ENCODE data around the gene HLA-DOB.
"Not testable (repeated sequence)": the region's sequence is repeated elsewhere in the genome, so short reads cannot be mapped to it uniquely, and the experiment has no call there.

HLA-DOB gene

DNA sequence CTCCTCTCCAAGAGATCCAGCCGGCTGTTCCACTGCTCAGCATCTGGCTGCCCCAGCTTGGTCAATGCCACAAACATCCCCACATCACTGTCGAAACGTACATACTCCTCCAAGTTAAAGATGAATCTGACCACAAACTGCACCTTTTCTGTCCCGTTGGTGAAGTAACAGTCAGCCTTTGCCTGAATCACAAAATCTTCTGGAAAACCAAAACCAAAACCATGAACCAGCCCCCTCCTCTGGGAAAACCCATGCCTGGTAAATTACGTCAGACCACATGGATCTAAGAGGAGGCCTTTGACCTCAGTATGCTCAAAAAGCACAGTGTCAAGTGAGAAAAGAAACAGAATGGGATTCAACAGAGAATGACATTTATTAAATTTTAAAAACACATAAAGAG, 1.7 kb downstream of the HLA-DOB start:
- DNase-seq (ENCODE audit: low spot score): no peak

DNA sequence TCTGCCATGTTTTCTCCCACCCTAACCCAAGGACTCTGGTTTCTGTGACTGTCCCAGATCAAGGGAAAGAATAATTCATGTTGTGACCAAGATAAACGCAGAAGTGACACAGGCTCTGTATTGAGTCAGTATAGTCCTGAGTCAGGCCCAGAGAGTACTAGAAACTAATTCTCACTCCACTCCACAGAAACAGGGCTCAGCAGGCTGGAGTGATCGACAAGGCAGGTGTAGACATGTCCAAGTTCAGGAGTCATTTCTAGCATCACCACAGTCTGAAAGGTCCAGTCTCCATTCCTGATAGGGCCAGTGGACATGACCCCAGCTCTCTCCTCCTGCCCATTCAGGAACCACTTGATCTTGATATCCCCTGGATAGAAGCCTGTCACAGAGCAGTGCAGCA, 2.7 kb downstream of the HLA-DOB start:
- DNase-seq (ENCODE audit: low spot score): no peak

DNA sequence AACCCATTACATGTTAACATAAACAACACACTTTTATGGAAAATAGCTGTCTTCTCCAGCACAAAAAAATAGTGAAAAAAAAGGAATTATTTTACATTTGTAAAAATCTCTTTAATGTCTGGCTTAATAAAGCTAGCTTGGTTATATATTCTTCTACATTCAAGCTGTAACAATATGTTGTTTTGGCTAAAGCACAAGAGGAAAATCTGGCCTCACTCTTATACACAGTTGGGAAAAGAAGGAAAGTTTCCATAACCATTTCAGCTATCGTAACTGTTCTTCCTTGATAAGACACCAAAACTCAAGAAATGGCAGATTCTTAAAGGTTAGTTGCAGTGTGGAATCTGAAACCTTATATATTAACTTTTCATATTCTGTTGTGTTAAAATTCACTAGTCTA, 7.6 kb downstream of the HLA-DOB start:
- no peak for DNase-seq (ENCODE audit: low spot score)

DNA sequence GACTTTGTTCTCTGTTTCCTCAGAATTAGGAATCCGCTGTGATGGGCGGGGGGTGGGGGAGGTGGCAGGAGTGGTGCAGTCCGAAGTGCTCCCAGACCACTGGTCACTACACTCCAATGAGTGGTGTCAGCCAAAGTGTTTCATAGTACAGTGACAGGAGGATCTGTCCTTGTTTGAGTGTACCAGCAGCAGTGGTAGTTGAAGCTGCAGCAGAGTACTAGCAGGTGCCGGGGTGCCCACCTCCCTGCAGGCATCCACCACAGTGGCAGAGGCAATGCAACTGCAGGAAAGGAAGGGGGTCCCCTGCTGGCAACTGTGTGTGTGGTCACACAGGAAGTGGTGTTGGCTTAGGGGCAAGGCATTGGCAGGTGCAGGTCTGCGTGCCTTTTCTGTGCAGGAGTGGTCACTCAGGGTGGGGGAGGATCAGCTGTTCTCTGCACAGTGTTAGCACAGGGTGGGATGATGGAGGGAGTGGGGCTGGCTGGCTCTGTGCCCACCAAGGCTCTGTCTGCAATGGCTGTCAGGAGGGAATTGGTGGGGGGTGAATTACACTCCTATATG, 9.7 kb downstream of the HLA-DOB start:
- no peak for DNase-seq (ENCODE audit: low spot score)

DNA sequence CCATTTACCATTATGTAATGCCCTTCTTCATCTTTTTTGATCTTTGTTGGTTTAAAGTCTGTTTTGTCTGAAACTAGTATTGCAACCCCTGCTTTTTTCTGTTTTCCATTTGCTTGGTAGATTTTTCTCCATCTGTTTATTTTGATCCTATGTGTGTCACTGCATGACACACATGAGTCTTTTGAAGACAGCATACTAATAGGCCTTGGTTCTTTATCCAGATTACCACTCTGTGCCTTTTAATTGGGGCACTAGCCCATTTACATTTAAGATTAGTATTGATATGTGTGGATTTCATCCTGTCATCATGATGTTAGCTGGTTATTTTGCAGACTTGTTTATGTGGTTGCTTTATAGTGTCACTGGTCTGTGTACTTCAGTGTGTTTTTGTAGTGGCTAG, 11.4 kb downstream of the HLA-DOB start:
- DNase-seq (ENCODE audit: low spot score): not testable (repeated sequence)

DNA sequence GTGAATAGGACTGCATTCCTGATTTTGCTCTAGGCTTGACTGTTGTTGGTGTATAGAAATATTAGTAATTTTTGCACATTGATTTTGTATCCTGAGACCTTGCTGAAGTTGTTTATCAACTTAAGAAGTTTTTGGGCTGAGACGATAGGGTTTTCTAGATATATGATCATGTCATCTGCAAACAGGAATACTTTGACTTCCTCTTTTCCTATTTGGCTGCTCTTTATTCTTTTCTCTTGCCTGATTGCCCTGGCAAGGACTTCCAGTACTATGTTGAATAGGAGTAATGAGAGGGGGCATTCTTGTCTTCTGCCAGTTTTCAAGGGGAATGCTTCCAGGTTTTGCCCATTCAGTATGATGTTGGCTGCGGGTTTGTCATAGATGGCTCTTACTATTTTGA, 13.4 kb downstream of the HLA-DOB start:
- no peak for DNase-seq (ENCODE audit: low spot score)

DNA sequence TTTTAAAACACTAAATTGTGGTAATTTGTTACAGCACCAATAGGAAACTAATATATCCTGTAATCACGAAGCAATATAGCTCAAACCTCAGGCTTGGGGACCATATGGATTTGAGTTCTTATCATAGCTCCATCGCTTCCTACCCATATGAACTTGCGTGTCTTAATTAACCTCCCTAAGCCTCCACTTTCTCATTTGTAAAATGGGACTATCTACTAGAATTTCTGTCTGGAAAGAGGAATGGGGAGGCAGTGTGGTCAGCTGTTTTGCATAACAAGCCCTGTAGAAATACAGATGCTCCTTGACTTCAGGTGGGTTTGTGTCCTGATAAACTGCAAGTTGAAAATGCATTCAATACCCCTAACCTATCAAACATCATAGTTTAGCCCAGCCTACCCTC, 17.1 kb downstream of the HLA-DOB start:
- no peak for DNase-seq (ENCODE audit: low spot score)

DNA sequence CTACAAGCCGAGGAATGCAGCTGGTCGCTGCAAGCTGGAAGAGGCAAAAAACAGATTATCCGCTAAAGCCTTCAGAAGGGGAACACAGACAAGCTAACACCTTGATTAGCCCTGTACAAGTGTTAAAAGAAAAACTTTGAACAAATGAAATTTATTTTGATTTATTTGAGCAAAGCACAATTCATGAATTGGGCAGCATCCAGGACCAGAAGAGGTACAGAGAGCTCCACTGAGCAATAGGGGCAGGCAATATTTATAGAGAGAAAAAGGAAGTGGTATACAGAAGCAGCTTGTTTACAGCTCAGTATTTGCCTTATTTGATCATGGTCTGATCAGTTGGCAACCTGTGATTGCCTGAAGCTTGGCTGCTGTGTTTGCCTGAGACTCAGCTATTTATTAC, 17.6 kb downstream of the HLA-DOB start:
- DNase-seq (ENCODE audit: low spot score): no peak

DNA sequence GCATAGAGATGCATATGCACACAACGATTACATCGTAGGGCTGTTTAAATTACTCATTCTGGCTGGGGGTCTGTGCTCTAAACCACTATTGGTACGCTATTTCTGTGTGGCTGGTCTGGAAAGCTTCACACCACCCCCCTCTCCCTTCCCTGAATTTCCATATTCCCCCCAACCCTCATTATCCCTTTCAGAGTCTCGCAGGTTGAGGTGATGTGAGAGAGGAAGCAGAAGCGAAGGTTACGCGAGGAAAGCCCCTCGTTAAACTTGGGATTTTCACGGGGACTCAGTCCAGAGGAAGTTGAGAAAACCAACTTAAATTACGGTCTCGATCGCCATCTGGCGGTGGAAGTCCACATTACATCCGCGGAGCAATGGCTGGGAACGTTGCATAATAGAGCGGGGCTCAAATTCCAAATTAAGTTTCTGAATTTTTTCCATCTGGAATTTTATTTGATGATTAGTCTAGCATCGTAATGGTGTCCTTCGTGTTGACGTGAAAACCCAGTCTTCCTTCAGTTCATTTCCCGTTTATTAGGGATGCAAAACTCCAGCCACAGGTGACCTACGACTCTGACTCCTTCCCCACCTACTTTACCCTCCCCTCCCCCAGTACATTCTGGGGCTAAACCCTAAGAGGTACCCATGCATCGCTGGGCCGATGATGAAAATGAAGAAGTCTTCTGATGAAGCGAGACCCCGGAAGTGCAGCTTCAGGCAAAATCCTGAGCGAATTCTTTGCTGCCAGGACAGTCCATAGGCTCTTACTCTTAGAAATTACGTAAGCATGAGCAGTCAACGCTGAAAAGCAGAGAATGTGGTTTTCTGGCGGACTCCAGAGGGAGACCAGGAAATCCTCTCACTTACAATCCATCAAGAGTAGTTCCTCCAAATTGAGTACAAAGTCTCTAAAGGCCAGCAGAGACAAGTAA, 19.7 kb downstream of the HLA-DOB start:
- DNase-seq (ENCODE audit: low spot score): peak; percentile 39

DNA sequence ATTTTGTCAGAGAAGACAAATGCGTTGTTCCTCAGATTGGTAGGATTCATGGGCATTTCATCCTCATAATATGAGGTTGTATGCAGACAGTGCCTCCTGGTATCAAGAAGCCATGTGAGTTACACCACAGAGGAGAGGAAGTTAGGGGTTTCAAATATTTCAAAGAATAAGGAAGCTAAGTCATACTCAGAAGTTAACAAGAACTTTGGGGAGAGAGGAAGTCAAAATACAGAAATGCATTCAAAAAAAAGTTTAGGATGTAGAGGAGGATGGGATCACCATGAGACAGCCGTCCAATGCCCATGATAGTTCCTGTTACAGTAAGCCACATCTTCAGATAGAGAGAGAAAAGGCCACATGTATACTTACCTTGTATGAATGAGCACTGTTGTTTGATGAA, 22.3 kb downstream of the HLA-DOB start:
- DNase-seq (ENCODE audit: low spot score): no peak

DNA sequence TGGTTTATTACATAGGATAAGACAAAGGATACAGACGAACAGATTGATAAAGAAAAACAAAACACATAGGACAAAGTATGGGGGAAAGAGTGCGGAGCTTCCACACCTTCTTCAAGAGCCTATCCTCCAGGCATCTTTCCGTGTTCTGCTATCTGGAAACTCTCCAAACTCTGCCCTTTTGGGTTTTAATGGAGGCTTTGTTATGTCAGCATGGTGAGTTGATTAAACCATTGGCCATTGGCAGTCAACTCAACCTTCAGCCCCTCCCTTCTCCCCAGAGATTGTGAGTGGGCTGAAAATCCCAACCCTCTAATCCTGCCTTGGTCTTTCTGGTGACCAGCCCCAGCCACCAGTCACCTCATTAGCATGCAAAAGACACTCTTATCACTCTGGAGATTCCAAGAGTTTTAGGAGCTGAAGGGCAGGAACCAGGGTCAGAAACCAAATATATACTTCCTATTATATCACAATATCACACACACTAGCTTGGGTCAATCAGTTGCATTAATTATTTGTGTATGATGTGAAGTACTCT, 23.8 kb downstream of the HLA-DOB start:
- DNase-seq (ENCODE audit: low spot score): no peak

DNA sequence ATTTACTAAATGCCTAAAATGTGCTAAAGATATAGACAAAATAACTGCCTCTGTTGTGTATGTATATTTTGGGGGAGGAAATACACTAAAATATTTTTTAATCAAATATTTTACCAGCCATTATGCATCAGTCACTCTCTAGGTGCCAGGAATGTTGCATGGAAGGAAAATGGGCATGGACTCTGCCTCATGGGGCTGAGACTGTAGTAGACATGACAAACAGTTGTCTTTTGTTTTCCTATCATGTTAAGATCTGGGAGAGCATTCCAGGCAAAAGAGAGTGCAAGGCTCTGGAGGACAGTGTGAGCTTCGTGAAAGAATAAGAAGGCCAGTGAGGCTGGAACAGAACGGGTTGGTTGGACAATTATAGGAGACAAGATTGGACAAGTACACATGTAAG, 26.5 kb downstream of the HLA-DOB start:
- DNase-seq (ENCODE audit: low spot score): no peak

DNA sequence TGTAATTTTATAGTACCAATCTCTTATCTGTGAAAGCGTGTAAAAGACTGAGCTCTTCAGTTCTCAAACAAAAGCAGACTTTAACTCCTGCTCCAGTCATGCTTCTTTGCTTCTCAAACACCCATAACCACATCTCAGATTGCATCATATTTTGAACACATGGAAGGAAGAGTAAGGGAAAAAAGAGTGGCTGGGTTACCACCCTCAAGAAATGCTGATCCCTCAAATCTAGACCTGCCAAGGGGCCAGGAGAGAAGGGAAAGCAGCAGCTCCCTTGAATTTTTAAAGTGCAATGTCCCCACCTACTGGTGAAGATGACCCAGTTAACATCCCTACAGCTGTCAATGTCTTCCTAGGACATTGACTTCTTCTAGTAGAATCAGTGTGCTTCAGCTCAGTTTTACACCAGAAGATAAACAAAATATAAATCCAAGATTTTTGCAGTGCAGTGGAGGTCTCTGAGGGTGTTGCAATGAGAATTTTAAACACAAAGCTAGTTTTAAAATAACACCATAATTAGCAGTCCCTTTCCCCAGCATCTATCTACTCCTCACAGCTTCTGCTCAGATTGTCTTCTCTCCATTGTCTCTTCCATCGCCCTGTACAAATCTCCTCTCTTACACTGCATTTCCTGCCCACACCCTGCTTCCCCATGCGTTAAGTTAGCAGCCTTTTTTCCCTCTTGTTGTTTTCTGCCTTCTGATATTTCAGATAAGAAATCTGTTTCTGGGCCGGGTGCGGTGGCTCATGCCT, 30.8 kb downstream of the HLA-DOB start:
- DNase-seq (ENCODE audit: low spot score): peak; percentile 43

DNA sequence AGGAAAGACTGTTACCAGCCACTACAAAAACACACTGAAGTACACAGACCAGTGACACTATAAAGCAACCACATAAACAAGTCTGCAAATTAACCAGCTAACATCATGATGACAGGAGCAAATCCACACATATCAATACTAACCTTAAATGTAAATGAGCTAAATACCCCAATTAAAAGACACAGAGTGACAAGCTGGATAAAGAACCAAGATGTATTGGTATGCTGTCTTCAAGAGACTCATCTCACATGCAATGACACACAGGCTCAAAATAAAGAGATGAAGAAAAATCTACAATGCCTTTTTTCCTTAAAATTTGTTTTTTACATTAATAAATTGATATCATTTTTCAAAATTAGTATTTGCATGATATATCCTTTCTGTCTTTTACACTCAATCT, 33.9 kb downstream of the HLA-DOB start:
- not testable (repeated sequence) for DNase-seq (ENCODE audit: low spot score)

DNA sequence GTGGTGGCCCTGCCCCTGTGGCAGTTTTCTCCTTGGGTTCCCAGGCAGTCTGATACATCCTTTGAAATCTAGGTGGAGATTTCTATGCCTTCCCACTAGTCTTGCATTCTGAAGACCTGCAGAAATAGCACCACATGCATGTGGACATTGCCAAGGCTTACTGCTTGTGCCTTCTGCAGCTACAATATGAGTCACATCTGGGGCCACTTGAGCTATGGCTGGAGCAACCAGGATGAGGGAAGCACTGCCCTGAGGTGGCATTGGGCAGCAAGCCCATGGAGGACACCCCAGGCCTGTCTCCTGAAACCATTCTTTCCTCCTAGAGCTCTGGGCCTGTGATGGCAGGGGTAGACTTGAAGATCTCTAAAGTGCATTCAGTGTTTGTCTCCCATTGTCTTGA, 37.8 kb downstream of the HLA-DOB start:
- DNase-seq (ENCODE audit: low spot score): no peak

DNA sequence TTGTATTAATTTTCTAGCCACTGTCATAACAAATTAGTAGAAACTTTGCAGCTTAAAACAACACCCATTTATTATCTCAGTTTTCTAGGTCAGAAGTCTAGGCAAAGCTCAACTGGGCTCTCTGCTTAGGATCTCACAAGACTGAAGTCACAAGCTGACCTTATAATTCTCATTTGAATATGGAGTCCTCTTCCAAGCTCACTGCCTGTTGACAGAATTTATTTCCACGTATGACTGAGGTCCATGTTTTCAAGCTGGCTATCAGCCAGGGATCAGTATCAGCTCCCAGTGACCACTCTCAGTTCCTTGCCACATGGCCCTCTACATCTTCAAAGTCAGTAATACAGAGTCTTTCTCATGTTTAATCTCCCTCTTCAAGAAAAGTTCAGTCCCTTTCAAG, 41.7 kb downstream of the HLA-DOB start:
- no peak for DNase-seq (ENCODE audit: low spot score)

DNA sequence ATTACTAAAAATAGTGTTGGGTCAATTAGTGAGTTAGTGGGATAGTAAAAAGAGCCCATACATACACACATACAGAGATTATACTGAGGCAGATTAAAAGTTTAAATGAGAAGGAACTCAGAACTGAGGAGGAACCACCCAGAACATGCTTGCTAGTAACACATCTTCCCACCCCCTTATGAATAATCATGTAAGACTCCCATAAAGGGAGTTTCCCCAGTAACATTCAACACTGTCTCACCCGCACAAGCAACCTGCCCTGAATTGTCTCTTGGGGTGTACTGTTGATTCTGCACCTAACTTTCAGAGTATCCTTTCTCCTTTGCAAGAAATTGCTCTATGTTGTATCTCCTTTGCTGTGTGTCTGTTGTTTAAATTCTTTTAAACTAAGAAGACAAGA, 42.4 kb downstream of the HLA-DOB start:
- no peak for DNase-seq (ENCODE audit: low spot score)

DNA sequence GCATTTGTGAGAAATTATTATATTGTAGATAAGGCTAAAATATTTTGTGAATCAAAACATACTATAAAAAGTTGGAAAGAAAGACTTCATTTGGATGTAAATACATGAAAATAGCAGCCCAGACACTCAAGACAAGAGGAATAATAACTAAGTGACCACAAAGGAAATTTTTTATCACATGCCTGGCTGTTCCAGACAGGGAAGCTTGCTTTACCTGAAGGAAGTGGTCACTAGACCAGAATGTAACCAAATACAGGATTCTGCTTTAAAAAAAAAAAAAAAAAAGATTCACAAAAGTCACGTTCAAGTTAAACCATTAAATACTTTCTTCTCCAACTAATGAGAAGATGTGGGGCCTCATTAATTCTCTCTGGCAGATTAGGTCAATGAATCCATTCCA, 44.1 kb downstream of the HLA-DOB start:
- no peak for DNase-seq (ENCODE audit: low spot score)

DNA sequence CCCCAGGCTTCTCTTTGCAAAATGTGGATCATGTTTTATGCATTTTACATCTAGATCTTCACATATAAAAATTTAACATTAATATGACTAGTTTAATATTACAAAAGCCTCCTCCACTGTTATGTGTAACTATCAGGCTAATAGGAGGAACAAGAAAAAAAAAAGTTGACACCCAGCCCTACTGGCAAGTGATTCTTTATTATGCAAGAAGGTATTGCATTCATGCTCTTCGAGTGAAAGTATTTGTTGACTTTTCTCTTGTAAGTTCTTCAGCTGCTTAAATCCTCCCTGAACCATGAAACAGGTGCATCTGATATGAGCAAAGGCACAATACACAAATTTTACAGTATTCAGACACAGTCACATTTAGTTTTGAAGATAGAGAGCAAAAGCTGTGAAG, 52.8 kb downstream of the HLA-DOB start:
- no peak for DNase-seq (ENCODE audit: low spot score)

DNA sequence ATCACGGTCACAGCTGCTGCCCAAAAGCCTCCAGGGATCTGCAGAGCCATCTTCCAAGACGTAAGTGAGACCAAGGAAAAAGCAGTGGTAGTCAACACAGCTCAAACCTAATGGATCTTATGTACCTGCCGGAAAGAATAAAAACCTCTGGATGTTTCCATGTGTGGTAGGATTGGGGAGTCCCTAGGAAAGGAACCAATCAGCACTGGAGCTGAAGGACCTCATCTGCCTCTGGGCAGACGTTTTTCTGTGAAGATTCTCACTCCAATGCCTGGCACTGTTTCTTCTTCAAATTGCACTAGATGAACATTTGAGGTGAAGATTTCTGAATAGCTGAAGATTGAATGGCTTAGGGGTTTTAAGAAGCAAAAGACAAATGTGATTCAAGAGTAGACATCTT, 53.4 kb downstream of the HLA-DOB start, which contains the start of gene HLA-DQB2:
Gene HLA-DQB2, minus strand, starts transcription at position 112 of the 400 bp plus-strand sequence. Its CDS starts 62 bp downstream, at position 50.
- no peak for DNase-seq (ENCODE audit: low spot score)
